DMS 273 treated with DMSO at 0.1 percent for 48 hours (cell line): ENCODE results near the gene TJP3.
A peak's percentile ranks its signal among the peaks of the same experiment; 100 is the strongest.
"Not testable (repeated sequence)": the region's sequence is repeated elsewhere in the genome, so short reads cannot be mapped to it uniquely, and the experiment has no call there.

Experiments used
- DNase-seq: peaks from one replicate; lab custom pipeline; 2025; lab: John Stamatoyannopoulos, UW

TJP3 gene

DNA sequence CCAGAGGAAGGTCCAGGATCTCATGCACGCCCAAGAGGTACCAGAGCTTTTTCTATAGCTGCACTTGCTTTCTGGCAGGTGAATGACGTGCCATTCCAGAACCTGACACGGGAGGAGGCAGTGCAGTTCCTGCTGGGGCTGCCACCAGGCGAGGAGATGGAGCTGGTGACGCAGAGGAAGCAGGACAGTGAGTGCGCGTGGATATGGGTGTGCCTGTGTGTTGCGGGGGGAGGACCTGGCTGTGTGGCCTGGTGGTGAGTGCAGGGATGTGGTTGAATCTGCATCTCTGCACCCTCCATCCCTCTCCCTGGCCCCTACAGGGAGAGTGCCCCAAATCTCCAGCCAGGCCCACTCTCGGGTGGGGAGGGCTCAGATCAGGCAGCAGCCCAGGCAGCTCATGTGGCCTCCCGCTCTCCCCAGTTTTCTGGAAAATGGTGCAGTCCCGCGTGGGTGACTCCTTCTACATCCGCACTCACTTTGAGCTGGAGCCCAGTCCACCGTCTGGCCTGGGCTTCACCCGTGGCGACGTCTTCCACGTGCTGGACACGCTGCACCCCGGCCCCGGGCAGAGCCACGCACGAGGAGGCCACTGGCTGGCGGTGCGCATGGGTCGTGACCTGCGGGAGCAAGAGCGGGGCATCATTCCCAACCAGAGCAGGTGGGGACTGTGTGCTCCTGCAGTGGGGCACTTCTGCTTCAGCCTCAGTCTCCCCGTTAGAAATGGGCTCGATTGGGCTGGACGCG is 30.5 kb downstream of the TJP3 start:
- no peak for DNase-seq

DNA sequence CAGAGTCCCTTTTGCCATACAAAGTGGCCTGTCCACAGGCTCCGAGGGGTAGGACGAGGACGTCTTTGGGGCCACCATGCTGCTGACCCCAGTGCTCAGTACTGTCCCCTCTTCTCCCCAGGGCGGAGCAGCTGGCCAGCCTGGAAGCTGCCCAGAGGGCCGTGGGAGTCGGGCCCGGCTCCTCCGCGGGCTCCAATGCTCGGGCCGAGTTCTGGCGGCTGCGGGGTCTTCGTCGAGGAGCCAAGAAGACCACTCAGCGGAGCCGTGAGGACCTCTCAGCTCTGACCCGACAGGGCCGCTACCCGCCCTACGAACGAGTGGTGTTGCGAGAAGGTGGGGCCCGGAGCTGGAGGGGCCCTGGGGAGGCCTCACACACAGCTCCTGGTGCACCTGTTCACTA is 32.2 kb downstream of the TJP3 start:
- DNase-seq = no peak

DNA sequence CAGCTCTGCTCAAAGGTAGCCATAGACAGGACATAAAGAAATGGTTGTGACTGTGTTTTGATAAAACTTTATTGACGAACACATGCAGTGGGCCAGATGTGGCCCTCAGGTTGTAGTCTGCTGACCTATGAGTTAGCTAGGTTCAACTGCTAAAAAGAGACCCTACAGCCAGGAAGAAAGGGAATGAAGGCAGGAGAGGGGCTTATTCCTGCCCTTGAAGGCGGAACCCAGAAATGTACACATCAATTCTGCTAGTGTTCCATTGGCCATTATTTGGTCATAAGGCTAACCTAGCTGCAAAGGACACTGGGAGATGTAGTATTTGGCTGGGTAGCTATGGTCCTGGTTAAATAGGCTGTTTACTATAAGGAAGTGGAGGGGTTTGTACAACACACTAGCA is 35.3 kb downstream of the TJP3 start:
- no peak for DNase-seq

DNA sequence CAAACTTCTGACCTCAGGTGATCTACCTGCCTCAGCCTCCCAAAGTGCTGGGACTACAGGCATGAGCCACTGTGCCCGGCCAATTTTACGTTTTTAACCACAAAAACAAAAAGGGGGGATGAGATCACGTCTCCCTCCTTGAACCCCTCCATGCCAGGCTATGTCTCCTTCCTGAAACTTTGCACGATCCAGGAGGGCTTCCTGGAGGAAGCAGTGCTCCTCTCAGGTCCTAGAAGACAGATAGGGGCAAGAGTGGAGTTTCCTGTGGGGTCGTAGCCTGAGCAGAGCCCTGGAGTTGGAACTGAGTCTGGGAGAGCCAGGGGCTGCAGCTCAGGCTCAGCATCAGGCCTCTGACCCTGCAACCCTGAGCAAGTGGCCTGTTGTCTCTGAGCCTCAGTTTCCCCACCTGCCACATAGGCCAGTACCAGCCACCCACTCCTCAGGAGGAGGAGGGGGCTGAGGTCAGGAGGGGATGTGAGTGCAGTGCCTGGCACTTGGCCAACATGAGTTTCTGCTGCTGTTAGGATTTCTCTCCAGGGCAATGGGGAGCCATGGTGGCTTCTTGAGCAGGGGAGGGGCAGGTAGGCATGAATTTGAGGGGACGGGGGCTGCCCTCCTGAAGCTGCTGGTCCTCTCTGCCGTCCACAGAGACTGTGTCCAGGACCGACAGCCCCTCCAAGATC is 37.3 kb downstream of the TJP3 start:
- no peak for DNase-seq

DNA sequence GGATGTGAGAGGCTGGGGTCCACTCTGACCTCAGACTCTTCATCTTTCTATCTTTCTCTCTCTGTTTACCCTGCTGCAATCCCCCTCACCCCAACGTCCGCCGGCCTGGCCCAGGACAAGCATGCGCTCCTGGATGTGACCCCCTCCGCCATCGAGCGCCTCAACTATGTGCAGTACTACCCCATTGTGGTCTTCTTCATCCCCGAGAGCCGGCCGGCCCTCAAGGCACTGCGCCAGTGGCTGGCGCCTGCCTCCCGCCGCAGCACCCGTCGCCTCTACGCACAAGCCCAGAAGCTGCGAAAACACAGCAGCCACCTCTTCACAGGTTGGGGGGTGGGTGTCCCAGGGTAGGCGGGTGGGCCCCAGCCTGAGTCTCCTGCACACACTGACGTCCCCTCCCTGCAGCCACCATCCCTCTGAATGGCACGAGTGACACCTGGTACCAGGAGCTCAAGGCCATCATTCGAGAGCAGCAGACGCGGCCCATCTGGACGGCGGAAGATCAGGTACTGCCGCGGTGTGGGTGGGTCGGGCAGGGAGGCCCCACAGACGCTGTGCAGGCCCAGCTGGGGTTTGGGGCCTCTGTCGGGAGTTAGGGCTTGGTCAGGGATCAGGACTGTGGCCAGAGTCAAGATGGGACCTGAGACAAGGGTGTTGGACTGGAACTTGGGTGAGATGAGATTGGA is 38.3 kb downstream of the TJP3 start:
- no peak for DNase-seq

DNA sequence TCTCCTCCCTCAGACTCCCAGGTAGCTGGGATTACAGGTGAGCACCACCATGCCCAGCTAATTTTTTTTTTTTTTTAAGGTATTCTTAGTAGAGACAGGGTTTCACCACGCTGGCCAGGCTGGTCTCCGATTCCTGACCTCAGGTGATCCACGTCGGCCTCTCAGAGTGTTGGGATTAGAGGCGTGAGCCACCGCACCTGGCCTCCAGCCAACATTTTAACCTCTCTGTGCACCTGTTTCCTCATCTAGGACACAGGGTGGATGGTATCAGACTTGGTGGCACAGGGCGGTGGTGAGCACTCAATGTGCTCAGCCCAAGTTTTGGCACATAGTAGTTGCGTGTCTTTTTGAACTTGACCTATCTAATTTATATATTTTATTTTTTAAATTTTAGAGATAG is 40.8 kb downstream of the TJP3 start:
- no peak for DNase-seq

DNA sequence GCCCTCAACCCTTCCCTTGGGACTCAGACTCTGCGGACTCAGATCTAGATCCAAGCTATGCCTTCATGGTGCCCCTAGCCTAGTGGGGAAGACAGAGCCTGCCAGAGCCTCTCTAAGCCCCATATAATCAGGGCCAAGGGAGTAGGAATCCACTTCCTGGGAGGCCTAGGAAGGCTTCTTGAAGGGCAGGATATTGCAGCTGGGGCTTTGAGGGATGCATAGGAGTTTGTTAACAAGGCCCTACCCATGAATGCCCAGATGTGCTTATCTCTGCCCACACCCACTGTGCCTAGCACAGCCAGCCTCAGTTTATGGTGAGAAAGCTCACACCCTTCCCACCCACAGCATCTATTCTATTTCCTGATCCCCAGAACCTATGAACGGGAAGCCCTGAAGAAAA is 42.0 kb downstream of the TJP3 start:
- DNase-seq = no peak

DNA sequence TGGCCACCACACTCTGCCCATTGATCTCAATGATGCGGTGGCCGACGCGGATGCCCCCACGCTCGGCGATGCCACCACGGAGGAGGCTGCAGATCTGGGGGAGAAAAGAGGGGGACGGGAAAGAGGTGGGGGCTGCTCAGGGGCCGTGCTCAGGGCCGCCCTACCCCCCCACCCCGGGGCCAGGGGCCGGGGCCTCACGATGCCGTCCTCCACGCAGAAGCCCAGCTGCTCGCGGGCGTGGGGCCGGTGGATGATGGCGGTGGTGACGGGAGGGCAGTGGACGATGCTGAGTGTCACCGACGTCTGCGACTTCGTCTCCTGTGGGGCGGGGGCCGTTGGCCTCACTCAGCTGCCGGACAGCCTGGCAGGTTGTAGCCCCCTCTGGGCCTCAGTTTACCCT is 43.1 kb downstream of the TJP3 start:
- DNase-seq = no peak

DNA sequence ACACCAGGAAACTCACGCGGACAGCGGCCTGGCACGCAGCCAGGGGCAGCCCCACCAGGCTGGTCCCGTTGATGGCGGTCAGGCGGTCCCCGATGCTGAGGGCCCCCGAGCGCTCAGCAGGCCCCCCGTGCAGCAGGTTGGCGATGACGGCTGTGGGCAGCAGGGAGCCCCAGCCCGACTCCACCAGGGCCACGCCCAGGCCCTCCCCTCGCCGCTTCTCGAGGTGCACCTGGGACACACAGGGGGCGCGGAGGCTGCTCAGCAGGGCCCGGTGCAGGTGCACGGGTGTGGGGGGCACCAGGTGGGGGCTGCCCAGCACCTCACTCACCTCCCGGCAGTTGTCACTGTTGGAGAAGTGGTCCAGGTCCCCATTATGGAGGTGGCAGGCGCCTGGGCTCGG is 44.3 kb downstream of the TJP3 start:
- DNase-seq = no peak

DNA sequence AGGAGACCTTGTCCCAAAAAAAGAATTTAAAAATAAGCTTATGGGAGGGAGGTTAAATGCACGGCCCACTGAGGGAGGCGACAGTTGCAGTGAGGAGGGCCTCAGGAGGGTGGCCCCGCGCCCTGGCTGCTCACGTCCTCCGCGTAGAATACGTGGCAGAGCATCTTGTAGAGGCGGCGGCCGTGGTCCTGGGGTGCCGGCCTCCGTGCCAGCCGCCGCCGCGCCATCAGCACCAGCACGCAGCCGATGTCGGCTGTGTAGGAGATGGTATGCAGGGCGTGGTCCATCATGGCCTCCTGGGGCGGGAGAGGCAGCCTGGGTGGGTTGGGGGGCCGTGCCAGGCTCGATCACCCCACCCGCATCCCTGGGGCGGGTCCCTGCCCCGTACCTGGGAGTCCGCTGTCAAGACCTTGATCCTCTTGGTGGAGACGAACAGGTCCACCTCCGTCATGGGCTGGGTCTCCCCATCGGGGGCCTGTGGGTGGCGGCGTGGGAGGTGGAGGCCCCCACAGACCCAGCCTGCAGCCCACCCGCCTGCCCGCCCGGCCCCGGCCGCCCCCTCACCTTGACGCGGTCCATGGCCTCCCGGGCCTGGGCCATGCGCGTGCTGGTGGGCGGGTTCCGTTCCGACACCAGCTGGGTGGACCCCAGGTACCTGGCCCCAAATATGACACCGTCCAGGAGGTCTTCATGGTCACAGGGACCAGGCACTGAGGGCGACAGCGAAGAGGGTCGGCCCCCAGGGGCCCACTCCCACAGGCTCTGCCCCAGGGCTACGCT is 45.6 kb downstream of the TJP3 start:
- DNase-seq = no peak

DNA sequence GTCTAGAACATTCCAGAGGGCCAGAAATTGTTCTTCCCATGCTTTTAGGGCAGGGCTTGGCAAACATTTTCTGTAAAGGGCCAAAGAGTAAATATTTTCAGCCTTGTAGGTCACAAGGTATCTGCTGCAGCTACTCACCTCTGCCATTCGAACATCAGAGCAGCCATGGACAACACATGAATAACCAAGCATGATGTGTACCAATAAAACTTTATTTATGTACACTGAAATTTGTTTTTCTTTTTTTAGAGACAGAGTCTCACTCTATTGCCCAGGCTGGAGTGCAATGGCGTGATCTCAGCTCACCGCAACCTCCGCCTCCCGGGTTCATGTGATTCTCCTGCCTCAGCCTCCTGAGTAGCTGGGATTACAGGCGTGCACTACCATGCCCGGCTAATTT is 49.5 kb downstream of the TJP3 start:
- not testable (repeated sequence) for DNase-seq

DNA sequence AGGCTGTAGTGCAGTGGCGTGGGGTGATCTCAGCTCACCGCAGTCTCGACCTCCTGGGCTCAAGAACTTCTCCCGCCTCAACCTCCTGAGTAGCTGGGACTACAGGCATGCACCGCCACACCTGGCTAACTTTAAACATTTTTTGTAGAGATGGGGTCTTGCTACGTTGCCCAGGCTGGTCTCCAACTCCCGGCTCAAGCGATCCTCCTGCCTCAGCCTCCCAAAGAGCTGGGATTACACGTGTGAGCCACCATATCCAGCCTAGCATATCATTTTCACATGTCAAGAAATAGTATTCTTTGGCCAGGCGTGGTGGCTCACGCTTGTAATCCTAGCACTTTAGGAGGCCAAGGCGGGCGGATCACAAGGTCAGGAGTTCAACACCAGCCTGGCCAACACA is 50.1 kb downstream of the TJP3 start:
- DNase-seq = not testable (repeated sequence)

DNA sequence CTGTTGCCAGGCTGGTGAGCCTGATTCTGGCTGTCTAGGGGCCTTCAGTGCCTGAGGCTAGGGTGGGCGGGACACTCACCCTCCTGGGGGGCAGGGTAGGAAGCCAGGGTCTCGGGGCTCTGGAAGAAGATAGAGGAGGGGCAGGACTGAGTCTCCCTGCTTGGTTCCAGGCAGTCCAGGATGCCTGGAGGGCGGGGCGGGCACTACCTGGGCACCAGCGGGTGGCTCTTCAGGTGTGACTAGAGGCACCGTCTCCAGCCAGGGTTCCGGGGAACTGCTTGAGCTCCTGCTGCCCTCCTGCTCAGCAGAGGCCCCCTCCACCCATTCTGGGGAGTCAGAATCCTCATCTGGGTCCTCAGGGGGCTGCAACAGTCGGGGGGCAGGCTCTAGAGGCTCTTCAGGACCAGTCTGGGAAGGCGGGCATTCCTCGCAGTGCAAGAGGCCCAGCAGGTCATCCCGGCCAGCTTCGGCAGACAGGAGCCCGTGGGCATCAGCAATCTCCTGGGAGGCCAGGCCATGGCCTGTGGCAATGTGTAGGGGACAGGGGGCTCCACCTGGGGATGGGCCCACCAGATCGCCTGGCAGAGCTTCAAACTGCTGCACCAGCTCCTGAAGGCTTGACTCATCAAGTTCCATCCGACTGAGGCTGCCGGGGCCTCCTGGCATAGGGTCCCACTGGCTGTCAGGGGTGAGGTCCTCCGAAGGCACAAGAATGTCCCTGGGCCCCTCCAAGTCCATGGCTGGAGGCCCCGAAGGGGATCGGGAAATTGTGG is 51.5 kb downstream of the TJP3 start:
- no peak for DNase-seq

DNA sequence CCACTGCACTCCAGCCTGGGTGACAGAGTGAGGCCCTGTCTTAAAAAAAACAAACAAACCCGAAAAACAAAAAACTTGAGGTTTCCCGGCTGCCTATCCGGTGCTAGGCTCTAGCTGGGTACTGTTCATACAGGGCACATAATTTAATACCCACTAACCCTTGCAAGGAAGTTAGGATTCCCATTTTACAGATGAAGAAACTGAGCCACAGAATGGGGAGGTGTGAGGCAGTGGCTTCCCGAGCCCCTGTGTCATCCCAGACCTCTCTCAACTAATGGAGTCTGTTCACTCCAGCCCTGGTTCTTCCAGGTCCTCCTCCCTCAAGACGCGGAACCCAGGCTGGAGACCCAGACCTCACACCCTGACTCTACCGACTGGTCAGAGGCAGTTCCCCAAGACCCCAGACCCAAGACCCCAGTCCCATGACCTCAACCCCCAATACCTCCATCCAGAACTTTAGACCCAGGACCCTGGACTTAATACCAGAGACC is 52.7 kb downstream of the TJP3 start:
- DNase-seq = no peak

DNA sequence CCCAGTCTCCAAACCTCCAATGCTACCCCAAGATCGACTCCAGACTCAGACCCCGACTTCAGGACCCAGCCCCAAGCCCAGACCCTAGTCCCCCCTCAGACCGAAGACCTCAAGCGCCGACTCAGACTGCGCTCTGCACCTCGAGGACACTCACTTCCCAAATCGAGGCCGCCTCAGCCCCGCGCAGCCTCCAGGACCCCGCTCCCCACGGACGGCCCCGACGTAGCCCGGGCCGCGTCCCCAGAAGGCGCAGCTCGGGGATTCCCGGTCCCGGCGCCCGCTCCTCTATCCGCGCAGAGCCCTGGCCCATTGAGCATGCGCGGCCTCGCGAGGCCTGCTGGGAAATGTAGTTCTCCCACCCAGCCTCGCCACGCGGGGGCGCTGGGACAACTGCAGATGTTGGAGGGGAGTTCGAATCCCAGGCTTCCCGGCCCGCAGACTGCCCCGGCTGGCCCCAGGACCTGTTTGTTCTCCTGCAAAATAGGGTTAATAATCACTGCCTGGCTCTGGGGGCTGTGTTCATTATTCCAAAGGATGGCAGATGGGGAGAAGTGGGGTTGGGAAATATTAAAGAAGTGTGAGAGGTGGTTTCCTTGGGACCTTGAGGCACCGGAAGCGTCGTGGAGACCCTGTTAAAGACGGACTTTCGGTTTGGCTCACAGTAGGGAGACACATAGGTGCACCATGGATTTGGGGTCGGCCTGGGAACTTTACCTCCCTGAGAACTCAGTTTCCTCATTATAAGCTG is 53.4 kb downstream of the TJP3 start, which contains the start of gene APBA3:
APBA3 (minus strand) TSS at position 311 of the 748 bp plus-strand sequence. CDS start 1,428 bp downstream, outside the sequence.
- peak; percentile 52 for DNase-seq

DNA sequence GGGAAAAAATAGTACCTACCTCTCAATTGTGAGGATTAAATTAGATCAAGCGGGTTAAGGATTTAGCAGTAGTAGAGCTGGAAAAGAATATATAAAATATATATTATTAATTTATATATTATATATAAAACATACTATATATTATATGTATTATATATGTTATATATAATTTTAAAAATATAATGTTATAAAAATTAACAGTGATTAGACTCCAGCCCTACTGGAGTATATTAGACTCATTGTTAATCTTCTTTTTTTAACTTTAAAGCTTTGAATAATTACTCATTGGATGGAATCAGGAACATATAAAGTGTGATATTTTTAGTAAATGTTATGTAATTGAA is 53.9 kb downstream of the TJP3 start:
- DNase-seq = no peak

DNA sequence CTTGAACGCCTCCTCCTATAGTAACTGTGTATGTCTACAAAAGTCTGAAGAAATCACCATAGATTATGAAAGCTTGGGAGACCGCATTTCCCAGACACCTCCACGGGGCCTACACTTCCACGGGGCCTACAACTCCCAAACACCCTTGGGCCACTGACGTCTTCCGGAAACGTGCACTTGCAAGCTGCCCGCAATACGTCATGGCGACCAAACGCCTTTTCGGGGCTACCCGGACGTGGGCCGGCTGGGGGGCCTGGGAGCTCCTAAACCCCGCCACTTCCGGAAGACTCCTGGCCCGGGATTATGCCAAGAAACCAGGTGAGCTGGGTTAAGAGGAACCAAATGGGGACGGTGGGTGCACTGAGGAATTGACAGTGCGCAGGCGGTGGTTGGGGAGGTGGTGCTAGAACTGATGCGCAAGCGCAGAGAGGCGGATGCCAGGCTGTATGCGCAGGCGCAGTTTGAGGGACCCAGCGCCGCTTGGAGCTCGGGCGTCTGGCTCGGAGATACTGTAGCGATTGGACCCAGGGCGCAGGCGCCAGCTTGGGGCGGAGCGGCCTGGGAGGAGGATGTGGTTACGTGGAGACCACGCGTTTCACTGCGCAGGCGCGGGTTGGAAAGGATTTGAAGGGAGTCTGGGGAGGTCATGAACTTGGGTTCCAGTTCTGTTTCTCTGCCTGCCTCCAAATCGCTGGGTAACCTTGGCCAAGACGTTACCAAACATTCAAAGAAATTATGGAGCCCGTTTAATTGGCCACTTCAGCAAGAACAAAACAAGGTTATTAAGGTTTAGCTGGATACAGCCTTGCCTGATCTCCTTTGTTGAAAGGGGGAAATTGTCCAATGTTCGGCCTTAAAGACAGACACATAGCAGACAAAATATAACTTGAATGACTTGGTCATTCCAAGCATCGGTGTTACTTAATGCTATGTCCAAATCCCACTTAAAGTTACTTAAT is 54.6 kb downstream of the TJP3 start, which contains the start of gene MRPL54:
MRPL54 (plus strand) TSS at position 182 of the 959 bp plus-strand sequence; CDS start at position 201, 19 bp downstream.
- DNase-seq = peak; percentile 97

DNA sequence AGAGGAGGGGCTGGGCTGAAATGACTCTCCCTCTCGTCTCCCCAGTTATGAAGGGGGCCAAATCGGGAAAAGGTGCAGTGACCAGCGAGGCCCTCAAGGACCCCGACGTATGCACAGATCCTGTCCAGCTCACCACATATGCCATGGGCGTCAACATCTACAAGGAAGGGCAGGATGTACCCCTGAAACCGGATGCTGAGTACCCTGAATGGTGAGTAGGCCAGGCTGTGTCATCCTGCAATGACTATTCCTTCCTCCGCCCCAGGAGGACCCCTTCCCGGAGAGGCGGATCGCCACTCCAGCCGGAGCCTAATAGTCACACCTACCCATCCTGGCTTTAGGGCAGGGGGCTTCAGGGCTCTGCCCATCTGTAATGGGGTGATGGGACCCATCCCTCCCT is 56.9 kb downstream of the TJP3 start:
- no peak for DNase-seq

DNA sequence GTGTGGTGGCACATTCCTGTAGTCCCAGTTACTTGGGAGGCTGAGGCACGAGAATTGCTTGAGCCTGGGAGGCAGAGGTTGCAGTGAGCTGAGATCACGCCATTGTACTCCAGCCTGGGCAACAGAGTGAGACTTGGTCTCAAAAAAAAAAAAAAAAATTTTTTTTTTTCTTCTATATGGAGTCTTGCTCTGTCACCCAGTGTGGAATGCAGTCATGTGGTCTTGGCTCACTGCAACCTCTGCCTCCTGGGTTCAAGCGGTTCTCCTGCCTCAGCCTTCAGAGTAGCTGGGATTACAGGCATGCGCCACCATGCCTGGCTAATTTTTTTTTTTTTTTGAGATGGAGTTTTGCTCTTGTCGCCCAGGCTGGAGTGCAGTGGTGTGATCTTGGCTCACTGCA is 57.6 kb downstream of the TJP3 start:
- not testable (repeated sequence) for DNase-seq
